GM12891 (cell line): Measurements from ENCODE around the gene NLRP1.

Source experiments
- PAX5 ChIP-seq: IDR thresholded peaks from 2 replicates; pipeline ENCODE4 v1.6.1; 2011; ENCODE audit warnings: low read length, moderate library complexity, mild to moderate bottlenecking; ENCODE audit not compliant: insufficient read depth, severe bottlenecking
- POU2F2 ChIP-seq: IDR thresholded peaks from 2 replicates; pipeline ENCODE4 v1.6.1; 2011; ENCODE audit warnings: low read depth, mild to moderate bottlenecking, control low read depth, low read length, moderate library complexity

GRCh38 chr17:5621729-5622128 is 37.4 kb upstream of the NLRP1 start:
- TF ChIP-seq POU2F2 (no peak), PAX5 (no peak)
